Esophagus squamous epithelium (tissue), 5 donors: ENCODE measurements around the gene COMMD10. TPM values are rescaled to one million over a fixed set of nuclear protein-coding genes. Genes with fewer than 3 reads are reported as not detected.

ENCODE experiments used
- DNase-seq: peaks from one replicate; lab custom pipeline; 2025; lab: John Stamatoyannopoulos, UW
- H3K27ac ChIP-seq, 4 donors: fragments of 200-600 bp; sonication (generic); one replicate each; pipeline ENCODE4 v1.5.1; 2016 to 2019; ENCODE audit warnings: mild to moderate bottlenecking in 1 of 4
- H3K27me3 ChIP-seq, 4 donors: fragments of 200-600 bp; sonication (generic); 1 replicate in 3 of 4; 2 replicates in 1 of 4; pipeline versions ENCODE4 v1.5.1 to v1.6.0; 2017 to 2021; ENCODE audit warnings: antibody characterized with exemption in 1 of 4
- H3K36me3 ChIP-seq, 3 donors: fragments of 200-600 bp; sonication (generic); one replicate each; pipeline ENCODE4 v1.5.1; 2016 to 2019
- H3K4me1 ChIP-seq, 3 donors: fragments of 200-600 bp; sonication (generic); one replicate each; pipeline ENCODE4 v1.5.1; 2017 to 2019
- H3K4me3 ChIP-seq, 4 donors: fragments of 200-600 bp; sonication (generic); 1 replicate in 3 of 4; 2 replicates in 1 of 4; pipeline ENCODE4 v1.5.1; 2016 to 2019; ENCODE audit warnings: mild to moderate bottlenecking in 2 of 4, moderate library complexity in 1 of 4
- H3K9me3 ChIP-seq, 3 donors: fragments of 200-600 bp; sonication (generic); one replicate each; pipeline ENCODE4 v1.5.1; 2016 to 2019
- CTCF ChIP-seq, 6 experiments: fragments of 450-650 bp in 4 of 6; fragments of 200-600 bp in 2 of 6; sonication (generic) in 2 of 6; IDR thresholded peaks; one replicate each; pipeline ENCODE4 v1.5.1; 2016 to 2019; ENCODE audit warnings: antibody characterized with exemption in 6 of 6, mild to moderate bottlenecking in 4 of 6, moderate library complexity in 4 of 6
- POLR2A ChIP-seq, 4 donors: fragments of 450-650 bp; IDR thresholded peaks; one replicate each; pipeline ENCODE4 v1.6.1; 2017; ENCODE audit warnings: antibody characterized with exemption in 4 of 4, mild to moderate bottlenecking in 4 of 4, moderate library complexity in 3 of 4
- WGBS, 2 donors: methylation state at CpG; one replicate each; pipeline ENCODE4 v1.1.5; 2018; 5-methylcytosine and 5-hydroxymethylcytosine counted together
- intact Hi-C: fragments of 100-400 bp; cut with DNase I; formaldehyde crosslinking; loops from one replicate; pipeline ENCODE4 v1.15.0; 2022
- total RNA-seq, 4 donors: library from RNA; depleted of rRNA; stranded (reverse); fragments of >200 nt; gene quantifications; one replicate each; pipeline ENCODE4 v1.1.0, GENCODE V29; 2016
- donor health status: DM: yes; HTN: yes; CAD: no.

COMMD10 gene
- total RNA-seq, 4 donors from 2014 or later, result 14.1 to 29.0 (median 18.7) TPM

- 49 to 51% methylated on average over 3 of the region's 3 CpGs for WGBS, 2 donors
- Histone ChIP-seq H3K36me3 (no peaks in the 10 kb centered on the region), H3K27ac (no peak overlapping the region), H3K9me3 (no peaks in the 10 kb centered on the region), H3K27me3 (no peaks in the 10 kb centered on the region), H3K4me1 (no peaks in the 10 kb centered on the region), H3K4me3 (no peak overlapping the region)
- TF ChIP-seq POLR2A (IDR thresholded peaks at IDR 0.05), result no peak
- TF ChIP-seq CTCF (IDR thresholded peaks at IDR 0.05), result no peak
- intact Hi-C loops, result no loop called here
- no peak for DNase-seq
These were observed 40.8 kb upstream of the COMMD10 start for GRCh38 chr5:116044073-116044472.

GRCh38 chr5:116045821-116046220 is 39.0 kb upstream of the COMMD10 start:
- Histone ChIP-seq H3K9me3 (no peaks in the 10 kb centered on the region), H3K4me1 (no peaks in the 10 kb centered on the region), H3K4me3 (no peak overlapping the region), H3K27ac (no peak overlapping the region), H3K27me3 (peaks cover 0 to 3% (median 0%) of the 10 kb centered on the region in 4 donors), H3K36me3 (no peaks in the 10 kb centered on the region)
- DNase-seq, result no peak
- TF ChIP-seq POLR2A (IDR thresholded peaks at IDR 0.05) (no peak), CTCF (IDR thresholded peaks at IDR 0.05) (no peak)
- 61 to 76% methylated on average over 2 of the region's 2 CpGs for WGBS, 2 donors
- intact Hi-C loops, result no loop called here

- no peak for DNase-seq
- Histone ChIP-seq H3K27me3 (peaks cover 0 to 3% (median 0%) of the 10 kb centered on the region in 4 donors), H3K27ac (no peak overlapping the region), H3K4me1 (no peaks in the 10 kb centered on the region), H3K4me3 (no peak overlapping the region), H3K9me3 (no peaks in the 10 kb centered on the region), H3K36me3 (no peaks in the 10 kb centered on the region)
- intact Hi-C loops, result no loop called here
- 80 to 85% methylated on average over 3 of the region's 3 CpGs for WGBS, 2 donors
- no peak for TF ChIP-seq POLR2A (IDR thresholded peaks at IDR 0.05)
- TF ChIP-seq CTCF (IDR thresholded peaks at IDR 0.05), result no peak
These were observed 38.6 kb upstream of the COMMD10 start for GRCh38 chr5:116046261-116046660.

DNA sequence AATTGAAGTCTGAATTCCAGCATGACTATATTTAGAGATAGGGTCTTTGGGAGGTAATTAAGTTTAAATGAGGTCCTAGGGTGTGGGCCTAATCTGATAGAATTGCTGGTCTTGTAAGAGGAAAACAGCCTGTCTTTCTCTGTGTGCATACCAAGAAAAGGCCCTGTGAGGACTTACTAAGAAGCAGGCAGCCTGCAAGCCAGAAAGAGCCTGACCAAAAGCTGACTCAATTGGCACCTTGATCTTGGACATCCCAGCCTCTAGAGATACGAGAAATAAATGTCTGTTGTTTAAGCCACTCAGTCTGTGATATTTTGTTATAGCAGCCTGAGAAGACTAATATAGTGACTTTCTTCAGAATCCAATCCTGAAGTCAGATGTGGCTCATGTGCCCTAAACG is 38.0 kb upstream of the COMMD10 start:
- H3K27ac ChIP-seq, result no peak overlapping the region
- H3K4me1 ChIP-seq, result no peaks in the 10 kb centered on the region
- no peaks in the 10 kb centered on the region for H3K36me3 ChIP-seq
- TF ChIP-seq CTCF (IDR thresholded peaks at IDR 0.05), result no peak
- TF ChIP-seq POLR2A (IDR thresholded peaks at IDR 0.05), result no peak
- no peaks in the 10 kb centered on the region for H3K9me3 ChIP-seq
- no peak for DNase-seq
- intact Hi-C loops, result no loop called here
- WGBS, 2 donors, result 81 to 85% methylated on average over 2 of the region's 2 CpGs
- peaks cover 0 to 3% (median 0%) of the 10 kb centered on the region in 4 donors for H3K27me3 ChIP-seq
- H3K4me3 ChIP-seq, result no peak overlapping the region

DNA sequence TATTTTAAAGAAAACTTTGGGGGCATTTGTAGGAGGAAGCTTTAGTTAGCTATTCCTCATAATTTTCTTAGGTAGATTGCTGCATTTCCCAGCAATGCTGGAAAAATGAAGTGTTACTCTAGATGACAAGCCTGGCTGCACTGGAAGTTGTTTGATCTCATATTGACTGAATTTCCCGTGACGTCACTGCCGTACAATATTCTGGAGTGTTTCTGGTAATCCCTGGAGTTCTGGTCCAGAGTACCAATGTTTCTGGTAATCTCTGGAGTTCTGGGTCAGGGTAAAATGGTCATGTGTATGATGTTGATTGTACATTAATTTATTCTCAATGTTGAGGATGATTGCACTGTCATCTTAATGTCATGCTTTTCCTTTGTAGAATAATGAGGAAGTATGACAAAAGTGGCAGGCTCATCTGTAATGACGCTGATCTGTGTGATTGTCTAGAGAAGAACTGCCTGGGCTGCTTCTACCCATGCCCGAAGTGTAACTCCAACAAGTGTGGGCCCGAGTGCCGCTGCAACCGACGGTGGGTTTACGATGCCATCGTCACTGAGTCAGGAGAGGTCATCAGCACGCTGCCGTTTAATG is 26.4 kb upstream of the COMMD10 start:
- no peak overlapping the region for H3K27ac ChIP-seq
- H3K36me3 ChIP-seq, result no peaks in the 10 kb centered on the region
- H3K9me3 ChIP-seq, result no peaks in the 10 kb centered on the region
- WGBS, 2 donors, result 78 to 80% methylated on average over 13 of the region's 13 CpGs
- TF ChIP-seq POLR2A (IDR thresholded peaks at IDR 0.05) (no peak), CTCF (IDR thresholded peaks at IDR 0.05) (no peak)
- intact Hi-C loops, result no loop called here
- peaks cover 0 to 19% (median 0%) of the 10 kb centered on the region in 4 donors for H3K27me3 ChIP-seq
- H3K4me1 ChIP-seq, result no peaks in the 10 kb centered on the region
- no peak for DNase-seq
- H3K4me3 ChIP-seq, result no peak overlapping the region
